ENCODE data around the gene CRTAC1. TPM values are rescaled to one million over a fixed set of nuclear protein-coding genes. Genes with fewer than 3 reads are reported as not detected.

CRTAC1 gene
- polyA plus RNA-seq, 1 donor = 0.63 TPM

DNA sequence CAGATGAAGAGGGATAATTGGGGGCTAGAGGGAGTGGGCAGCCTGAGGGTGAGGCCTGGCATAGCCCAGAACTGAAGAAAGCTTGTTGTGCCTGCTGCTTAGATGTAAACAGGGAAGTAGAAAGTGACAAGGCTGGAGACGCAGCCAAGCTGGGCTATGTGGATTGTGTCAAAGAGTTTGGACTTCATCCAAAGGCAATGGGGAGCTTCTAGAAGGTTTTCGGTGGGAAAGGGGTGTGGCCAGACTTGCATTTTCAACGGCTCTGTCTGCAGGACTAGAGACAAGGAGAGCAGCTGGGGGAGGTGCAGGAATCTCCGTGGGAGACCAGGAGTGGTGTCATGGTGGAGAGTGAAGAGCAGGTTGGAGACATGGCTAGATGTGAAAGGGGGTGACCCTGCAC, 132.0 kb downstream of the CRTAC1 start:
- no peak for DNase-seq (ENCODE audit: low read depth)

DNA sequence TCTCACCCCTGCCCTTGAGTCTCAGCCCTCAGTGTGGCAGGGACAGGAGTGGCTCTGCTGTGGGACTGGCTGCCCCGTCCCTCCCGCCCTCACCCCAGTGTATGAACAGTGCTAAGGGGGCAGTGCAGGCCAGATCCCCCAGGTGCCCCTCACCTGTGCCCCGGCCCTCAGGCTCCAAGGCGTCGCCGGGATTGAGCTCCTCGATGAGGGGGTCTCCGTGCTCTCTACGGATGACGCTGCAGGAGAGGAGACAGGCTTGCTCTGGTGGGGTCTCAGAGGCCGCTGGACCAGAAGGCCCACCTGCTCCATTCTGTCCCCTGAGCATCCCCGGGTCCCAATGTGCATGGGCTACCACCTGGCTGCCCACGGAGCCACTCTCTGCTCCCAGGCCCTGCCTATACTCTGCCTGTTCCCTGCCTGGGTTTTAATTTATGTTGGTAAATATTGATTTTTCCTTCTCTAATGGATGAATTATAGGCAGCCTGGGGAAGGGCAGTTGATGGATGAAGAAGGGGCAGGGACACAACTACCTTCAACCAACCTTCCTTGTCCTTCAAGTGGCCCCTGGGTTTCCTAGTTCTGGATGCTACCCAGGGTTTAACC, 133.6 kb downstream of the CRTAC1 start:
- no peak for DNase-seq (ENCODE audit: low read depth)

DNA sequence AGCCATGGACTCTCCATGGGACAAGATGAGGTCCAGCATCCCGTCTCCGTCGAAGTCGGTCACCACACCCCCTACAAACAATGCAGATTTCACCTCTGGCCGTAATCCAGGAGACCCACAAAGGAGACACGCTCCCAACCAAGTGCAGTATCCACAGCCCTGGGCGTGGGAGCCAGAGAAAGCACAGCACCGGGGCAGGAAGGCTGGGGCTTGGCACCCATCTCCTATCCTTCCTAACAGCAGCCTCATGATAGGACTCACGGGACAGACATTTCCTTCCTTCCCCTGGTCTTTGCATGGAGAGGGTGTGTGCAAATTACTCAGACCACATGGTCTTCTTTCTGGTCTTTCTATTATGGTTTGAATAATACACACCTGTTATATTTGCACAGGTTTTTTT, 134.5 kb downstream of the CRTAC1 start:
- DNase-seq (ENCODE audit: low read depth) = no peak

DNA sequence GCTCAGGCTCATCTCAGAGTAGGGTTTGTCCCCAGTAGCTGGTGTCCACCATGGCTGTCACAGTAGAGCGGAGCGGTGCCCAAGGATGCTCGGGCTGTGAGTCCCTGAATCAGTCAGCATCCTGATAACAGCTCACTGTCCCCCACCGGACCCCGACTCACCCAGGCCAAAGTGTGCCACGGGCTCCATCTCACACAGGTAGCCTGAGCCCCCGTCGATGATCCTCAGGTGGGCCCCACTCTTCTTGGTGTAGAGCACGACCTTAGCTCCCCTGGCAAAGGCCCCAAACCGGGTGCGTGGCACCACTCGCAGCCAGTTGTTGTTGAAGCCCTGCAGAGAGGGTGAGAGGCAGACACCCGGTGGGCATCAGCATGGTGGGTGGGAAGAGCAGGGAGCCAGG, 135.3 kb downstream of the CRTAC1 start:
- no peak for DNase-seq (ENCODE audit: low read depth)

DNA sequence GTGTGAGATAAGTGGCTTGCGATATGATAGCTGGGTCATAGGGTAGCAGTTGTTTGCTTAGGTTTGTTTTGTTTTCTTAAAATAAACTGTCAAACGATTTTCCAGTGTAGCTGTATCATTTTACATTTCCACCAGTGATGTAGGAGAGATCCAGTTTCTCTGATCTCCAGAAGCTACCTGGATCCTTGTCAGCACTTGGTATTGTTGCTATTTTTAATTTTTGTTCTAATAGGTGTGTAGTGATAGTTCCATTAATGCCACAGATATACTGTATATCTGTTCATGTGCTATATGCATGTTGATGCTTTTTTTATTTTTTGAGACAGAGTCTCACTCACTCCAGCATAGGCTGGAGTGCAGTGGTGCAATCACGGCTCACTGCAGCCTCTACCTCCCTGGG, 136.3 kb downstream of the CRTAC1 start:
- DNase-seq (ENCODE audit: low read depth) = no peak

DNA sequence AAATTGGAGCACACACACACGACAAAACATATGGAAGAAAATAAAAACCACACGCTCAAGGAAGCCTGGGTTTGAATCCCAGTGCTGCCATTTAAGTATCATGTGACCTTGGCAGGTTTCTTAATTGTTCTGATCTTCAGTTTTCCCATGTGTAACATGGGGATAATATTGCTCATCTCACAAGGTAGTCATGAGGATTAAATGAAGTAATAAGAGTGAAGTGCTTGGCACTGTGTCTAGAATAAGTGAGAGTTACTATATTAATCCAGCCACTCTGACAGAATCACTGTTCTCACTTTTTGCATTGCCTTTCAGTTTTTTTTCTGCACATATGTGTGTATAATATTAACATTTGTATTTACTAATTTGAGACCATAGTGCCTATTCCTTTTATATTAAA, 137.5 kb downstream of the CRTAC1 start:
- no peak for DNase-seq (ENCODE audit: low read depth)

DNA sequence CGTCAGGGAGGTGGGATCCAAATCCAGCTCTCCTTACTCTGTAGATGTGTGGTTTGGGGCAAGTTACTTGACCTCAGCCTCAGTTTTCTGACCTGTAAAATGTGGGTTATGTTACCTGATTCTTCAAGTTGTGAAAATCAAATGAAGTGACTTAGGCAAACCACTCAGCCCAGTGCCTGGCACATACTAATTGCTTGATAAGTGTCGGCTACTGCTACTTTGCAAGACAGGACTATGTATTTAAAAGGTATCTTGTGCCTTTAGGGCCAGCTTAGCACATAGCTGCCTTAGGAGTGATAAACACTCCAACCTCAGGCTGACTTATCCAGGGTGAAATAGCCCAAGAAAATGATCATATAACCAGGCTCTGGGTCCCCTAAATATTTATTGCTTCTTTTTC, 137.9 kb downstream of the CRTAC1 start:
- DNase-seq (ENCODE audit: low read depth) = no peak

DNA sequence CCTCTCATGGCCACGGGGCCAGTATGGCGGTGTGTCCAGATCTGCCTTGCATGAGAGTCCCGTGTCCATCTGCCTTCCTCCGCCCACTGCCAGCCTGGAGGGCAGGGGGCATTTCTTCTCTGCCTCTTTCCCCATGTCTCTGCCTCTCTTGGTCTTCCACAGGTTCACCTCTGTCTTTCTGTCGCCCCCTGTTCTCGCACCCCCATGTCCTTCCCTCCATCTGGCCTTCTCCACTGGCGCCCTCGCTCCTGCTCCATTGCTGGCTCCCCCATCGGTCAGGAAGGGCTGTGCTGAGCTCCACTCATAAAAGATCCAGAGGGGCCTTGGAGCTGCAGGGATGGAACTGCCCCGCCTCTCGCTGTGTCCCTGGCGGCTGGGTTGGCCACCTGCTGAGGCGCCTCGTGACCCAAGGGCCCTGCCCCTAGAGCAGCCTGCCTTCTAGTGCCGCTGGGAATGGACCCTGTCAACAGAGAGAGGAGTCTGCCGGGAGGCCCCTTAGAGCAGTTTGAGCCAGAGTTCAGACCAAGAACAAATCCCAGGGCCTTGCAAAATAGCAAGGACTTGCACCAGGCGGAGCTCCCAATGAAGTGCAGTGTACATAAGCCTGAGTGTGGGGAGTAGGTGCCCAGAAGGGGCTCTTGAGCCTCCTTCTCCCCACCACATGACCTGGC, 138.8 kb downstream of the CRTAC1 start:
- DNase-seq (ENCODE audit: low read depth) = no peak

DNA sequence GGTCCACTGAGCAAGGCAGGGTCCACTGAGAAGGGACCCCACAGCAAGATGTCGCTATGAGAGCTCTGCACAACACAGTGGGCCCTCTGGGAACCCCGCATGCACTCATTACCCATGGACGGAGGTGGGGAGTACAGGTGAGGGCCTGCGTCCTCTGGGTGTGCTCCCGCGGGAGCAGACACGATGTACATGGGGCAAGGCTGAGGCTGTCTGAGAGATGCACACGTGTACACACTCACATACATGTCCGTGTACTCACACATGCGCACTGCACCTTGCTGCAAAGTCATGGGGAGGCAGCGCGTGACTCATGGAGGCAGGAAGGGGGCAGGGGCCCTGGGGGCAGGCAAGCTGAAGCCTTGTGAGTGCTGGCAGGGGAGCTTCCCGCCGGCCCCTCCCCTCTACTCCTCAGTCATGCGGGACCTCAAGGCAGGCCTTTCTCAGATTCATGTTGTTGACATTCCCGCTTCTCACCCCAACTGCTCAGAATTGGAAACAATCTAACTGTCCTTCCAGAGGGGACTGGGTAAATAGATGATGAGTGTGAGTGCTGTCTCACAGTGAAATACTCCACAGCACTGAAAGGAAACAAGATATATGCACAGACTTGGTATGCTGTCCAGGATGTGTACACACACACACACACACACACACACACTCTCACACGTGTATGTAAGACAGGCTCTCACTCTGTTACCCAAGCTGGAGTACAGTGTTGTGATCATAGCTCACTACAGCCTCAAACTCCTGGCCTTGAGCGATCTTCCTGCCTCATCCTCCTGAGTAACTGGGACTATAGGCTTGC, 140.8 kb downstream of the CRTAC1 start:
- no peak for DNase-seq (ENCODE audit: low read depth)

DNA sequence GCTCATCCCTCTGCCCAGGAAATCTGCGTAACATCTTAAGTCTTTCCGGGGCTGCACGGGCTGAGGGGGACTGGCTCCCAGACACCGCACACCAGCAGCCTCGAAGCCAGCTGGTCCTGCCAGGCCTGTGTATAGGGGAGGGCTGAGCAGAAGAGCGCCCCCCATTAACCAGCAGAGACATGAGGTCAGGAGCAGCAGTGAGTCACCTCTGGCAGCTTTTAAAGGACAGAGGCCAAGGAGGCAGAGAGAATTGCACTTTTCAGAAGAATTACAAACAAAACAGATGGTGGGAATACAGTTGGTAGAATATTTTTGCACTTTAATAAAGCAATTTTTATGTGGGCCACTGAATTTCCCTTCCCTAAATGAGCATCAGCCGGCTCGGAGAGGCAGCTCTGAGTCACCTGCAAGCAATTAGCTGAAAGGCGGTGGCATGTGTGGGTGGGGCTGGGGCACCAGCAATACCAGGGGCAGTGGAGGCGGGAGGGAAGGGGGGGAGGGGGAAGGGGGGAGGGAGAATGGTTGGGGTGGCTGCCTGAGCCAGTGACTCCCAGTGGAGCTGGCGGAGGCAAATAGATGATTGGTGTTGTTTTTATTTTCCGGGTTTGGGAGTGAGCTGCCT, 141.7 kb downstream of the CRTAC1 start:
- no peak for DNase-seq (ENCODE audit: low read depth)

DNA sequence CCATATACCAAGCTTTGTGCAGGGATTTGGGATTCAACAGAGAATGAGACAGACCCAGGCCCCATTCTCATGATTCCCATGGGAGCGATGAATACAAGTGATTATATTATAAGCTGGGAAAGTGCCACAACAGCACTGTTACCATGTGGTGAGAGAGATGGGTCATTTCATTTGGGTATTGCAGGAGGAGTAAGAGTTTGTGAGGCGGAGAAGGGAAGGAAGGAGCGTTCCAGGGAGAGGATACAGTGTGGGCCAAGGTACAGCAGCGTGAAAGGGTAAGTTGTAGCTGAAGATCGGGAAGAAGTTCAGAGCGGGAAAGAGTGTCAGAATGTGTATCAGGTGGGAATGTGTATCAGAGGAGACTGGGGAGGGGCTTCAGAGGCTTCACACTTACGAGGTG, 142.3 kb downstream of the CRTAC1 start:
- DNase-seq (ENCODE audit: low read depth) = no peak

DNA sequence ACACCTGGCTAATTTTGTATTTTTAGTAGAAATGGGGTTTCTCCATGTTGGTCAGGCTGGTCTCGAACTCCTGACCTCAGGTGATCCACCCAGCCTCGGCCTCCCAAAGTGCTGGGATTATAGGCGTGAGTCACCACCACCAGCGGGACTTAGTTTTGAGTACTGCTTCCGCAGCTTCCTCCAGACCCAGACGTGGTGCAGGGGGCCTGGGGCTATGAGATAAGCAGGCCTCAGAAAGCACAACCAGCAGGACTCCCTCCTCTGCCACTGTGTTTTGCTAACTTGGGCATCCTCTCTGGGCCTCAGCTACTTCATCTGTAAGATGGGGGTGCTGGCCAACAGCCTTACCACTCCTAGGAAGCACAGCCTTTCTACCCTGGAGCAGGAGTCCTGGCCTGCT, 143.0 kb downstream of the CRTAC1 start:
- no peak for DNase-seq (ENCODE audit: low read depth)

DNA sequence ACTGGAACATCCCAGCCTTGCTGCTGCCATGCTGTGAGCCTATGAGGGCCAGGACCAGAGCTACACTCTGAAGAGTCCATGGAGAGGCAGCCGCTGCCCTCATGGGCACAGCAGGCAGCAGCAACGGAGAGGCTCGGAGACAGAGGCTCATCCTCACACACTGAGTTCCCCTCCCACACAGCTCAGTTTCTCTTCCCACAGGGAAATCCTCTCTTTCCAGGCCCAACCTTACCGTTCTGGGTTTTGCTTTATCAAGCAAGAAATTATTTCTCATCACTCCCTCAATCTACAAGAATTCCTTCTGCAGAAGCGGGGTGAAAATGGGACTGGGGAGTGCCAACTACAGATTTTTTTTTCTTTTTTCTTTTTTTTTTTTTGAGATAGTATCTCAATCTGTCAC, 144.1 kb downstream of the CRTAC1 start:
- no peak for DNase-seq (ENCODE audit: low read depth)

DNA sequence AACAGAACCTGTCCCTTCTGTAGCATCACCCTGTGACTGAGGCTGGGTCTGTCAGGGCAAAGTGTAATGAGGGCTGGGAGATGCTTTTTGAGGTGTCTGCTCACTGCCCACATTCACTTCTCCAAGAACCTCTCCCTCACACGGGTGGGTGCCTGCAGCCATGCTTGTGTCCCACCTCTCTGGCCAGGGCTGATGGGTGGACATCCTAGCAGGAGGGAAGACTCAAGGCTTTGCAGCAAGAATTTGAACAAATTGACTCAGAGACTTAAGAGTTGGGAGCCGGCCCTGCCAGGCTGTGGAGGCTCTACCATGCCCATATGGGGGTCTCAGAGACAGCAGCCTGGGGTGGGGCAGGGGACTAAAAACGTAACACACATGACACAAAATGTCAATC, 147.3 kb downstream of the CRTAC1 start:
- no peak for DNase-seq (ENCODE audit: low read depth)

DNA sequence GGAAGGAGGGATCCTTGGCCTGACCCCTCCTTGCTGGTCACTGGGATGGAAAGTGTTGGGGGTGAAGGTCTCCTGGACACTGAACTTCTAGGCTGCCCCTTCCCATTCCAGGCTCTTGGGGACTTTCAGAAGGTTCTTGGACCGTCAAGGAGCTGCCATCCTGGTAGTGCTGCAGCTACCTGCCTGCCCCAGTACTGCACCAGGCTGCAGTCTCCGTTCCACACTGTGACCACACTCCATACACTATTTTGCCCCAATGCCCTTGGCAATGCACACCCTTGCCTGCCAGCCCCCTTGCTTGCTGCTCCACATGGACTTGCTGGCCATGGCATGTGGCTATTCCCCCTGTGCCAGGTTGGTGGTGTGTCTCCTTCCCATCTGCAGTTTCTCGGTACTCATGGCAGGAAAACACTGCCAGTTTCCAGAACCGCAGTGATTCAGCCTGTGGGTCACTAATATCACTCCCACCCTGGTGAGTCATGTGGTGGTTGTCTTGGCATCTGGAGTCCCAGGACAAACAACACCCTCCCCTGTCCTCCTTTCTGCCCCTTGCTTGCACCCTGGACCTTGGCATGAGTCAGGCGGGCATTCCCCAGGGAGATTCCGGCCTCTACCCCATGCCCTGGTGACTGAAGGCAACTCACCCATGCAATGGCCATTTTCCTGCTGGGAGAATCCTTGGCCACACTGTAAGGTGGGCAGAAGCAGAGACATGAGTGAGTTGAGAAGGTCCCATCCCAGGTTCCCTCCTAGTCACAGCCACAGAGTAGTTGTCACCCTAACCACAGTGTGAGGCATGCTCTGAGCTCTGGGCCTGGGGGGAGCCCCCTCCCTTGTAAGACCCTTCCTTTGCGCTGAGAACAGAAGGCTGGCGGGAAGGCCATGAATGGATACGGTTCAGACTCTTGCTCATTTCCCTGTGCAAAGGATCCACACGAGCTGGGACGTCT, 148.0 kb downstream of the CRTAC1 start:
- no peak for DNase-seq (ENCODE audit: low read depth)

DNA sequence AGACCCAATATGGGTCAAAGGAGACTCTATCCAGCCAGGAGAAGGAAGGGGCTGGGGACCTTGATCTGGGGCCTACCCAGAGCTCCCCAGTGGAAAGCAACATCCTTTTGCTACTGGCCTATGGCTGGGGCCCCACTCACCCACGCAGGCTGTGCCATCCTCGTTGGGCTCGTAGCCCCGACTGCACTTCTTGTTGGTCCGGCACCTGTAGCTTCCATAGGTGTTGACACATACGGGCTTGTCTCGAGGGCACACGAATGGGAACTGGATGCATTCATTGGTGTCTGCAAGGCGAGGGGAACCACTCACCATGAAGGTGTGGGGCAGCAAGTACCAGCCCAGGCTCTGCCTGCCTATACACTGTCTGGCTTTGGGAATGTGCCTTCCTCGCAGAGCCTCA, 150.3 kb downstream of the CRTAC1 start:
- no peak for DNase-seq (ENCODE audit: low read depth)

DNA sequence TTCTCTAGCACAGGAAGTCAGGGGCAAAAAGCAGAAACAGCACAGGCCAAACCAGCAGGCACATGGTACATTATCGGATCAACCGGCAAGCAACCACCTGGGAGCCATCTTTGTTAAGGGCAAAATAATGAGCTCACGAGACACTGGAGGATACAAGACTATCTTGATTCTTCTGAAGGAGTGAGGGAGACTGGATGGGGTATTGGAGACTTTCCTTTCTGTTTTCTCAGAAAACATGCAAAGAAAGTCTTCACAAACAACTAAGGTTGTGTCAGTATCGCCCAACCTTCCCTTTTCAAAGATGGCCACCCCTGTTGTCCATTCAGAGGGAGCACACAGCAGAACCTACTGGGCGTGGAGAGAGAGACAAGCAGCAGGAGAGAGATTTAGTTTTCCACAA, 151.2 kb downstream of the CRTAC1 start:
- no peak for DNase-seq (ENCODE audit: low read depth)

DNA sequence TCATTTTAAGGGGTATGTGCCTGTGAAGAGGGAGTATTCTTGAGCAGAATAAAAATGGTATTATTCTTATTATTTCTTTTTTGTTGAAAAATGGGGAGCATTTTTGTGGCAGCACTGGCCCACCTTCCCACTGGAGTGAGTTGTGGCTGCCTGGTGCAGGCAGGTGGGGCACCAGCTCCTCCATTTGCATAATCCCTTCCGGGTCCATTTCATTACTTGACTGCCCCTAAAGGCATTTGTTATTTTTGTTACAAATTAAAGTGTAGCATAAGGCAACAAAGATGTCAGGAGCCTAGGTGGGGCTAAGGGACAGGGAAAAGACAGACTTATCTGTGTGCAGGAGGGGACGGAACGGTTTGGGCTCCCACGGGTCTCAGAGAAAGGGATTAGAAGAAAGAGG, 154.0 kb downstream of the CRTAC1 start:
- no peak for DNase-seq (ENCODE audit: low read depth)

DNA sequence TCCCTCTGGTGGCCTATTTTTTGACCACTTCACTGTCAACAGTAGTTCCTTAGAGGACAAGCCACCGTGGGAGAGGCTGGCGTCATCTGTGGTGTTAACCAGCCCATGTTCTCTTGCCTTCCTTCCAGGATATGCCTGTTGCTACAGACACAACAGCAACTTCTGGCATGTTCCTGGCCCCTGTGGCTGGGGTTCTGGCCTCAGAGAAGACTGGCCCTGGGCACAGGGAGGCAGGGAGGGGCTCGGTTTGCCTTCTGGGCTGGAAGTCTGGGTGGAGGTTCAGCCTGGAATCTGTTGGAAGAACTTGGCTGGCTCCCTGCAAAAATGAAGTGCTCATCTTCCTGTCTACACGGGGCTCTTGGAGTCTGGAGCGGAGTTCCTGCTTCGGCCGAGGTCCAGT, 155.0 kb downstream of the CRTAC1 start:
- no peak for DNase-seq (ENCODE audit: low read depth)

DNA sequence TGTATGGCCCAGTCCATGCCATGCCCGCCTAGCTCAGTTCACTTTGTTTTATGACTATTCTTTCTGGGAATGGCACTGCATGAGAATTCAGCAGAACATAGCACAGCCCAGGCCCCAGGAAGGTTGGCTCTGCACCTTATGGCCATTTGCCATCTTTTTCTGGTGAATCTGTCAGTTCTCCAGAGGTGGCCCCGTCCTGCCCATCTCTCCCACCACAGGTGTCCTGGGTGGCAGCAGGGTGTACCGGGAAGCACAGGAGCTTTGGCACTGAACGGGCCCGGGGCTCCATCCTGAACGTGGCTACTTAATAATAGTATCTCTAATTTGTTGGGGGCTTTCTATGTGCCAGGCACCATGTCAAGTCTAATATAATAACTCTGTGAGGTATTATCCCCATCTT, 156.1 kb downstream of the CRTAC1 start:
- no peak for DNase-seq (ENCODE audit: low read depth)

DNA sequence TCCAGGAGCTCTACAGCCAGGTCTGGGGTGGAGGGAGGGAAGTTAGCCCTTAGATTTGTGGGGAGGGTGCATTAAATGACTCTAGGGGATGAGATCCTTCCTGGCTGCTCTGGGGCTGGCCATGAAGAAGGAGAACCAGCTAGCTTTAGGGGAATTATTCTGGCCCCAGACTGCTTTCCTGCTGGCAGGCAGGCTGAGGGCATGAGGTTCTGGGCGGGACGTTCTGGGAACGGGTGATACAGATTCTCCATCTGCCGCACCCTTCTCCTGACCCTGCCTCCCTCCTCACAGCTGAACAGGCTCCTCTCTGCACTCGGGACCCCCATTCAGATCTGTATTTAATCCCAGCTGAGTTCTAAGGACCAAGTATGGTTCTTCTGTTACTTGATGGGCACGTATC, 156.9 kb downstream of the CRTAC1 start:
- no peak for DNase-seq (ENCODE audit: low read depth)

DNA sequence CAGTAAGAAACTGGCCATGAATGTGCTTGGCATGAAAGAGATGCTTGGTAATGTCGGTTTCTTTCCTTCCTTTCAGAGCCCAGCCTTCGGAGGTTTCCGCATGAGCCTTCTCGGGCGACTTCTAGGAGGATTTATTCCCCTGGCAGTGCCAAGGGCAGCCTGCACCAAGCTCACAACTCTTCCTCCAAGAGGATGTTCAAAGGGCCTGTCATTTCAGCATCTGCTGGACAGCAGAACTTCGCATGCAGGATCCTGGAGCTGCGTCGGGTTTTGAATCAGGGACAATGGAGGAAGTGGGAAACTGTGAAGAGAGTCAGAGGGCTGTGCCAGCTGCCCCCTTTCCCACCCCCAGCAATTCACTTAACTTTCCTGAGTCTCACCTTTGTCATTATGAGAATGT, 159.4 kb downstream of the CRTAC1 start:
- no peak for DNase-seq (ENCODE audit: low read depth)
